Endothelial cell of umbilical vein (primary cell): ENCODE data around the gene GALK1.

Source experiments
- CTCF ChIP-seq, 2 donors: IDR thresholded peaks; 1 replicate in 1 of 2; 2 replicates in 1 of 2; pipeline ENCODE4 v1.5.1; 2011; ENCODE audit warnings: low read length in 2 of 2, mild to moderate bottlenecking in 2 of 2, moderate library complexity in 2 of 2, control low read depth in 1 of 2, inconsistent platforms in 1 of 2, low read depth in 1 of 2; ENCODE audit not compliant: insufficient read depth in 1 of 2; ENCODE audit errors: extremely low read depth in 1 of 2
- FOS ChIP-seq: IDR thresholded peaks from 2 replicates; pipeline ENCODE4 v1.6.1; 2011; ENCODE audit warnings: mild to moderate bottlenecking, low read length, moderate library complexity, borderline replicate concordance; ENCODE audit not compliant: insufficient read depth
- MAX ChIP-seq: IDR thresholded peaks from 2 replicates; pipeline ENCODE4 v1.6.1; 2011; ENCODE audit not compliant: insufficient read depth, insufficient read length
- MYC ChIP-seq: IDR thresholded peaks from one replicate; pipeline ENCODE4 v1.6.1; 2011; ENCODE audit warnings: mild to moderate bottlenecking, low read depth, low read length
- POLR2A ChIP-seq: IDR thresholded peaks from 2 replicates; pipeline ENCODE4 v1.6.1; 2012; ENCODE audit warnings: low read depth, mild to moderate bottlenecking, control low read depth, low read length
- POLR2AphosphoS5 ChIP-seq: IDR thresholded peaks from 2 replicates; pipeline ENCODE4 v1.6.1; 2012; ENCODE audit warnings: low read depth, mild to moderate bottlenecking, control low read depth, low read length, moderate library complexity; ENCODE audit not compliant: insufficient read depth

DNA sequence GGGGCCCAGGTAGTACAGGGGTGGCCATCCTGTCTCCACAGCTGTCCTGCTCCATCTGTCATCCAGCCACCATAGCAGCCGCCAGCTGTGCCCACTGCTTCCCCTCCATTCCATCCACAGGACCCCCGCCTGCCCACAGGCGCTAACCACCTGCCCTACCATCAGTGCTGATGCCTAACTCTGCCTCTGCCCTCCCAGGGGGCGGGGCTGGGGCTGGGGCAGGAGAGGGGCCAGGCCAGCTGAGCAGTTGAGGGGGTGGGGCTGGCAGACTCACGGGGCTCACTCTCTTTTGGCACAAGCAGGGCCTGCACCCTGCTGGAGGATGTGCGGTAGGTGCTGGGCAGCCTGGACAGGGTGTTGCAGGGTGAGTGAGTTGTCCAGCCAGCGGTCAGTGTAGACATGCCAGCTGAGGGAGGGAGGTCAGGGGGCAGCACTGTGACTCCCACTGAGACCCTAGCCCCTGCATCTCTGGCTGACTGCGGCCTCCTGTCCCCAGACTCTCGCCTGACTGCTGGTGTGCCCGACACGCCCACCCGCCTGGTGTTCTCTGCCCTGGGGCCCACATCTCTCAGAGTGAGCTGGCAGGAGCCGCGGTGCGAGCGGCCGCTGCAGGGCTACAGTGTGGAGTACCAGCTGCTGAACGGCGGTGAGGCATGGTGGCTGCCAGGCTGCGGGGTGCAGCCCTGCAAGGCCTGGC, 9.6 kb downstream of the GALK1 start:
- no peak for TF ChIP-seq MAX
- no peak for TF ChIP-seq CTCF (IDR thresholded peaks at IDR 0.05; ENCODE audit: extremely low read depth in 1 of 2, insufficient read depth in 1 of 2, low read depth in 1 of 2, low read length in 2 of 2)
- TF ChIP-seq POLR2AphosphoS5: no peak
- no peak for TF ChIP-seq POLR2A
- no peak for TF ChIP-seq MYC
- no peak for TF ChIP-seq FOS
